Measurements from ENCODE around the gene AFAP1.

DNA sequence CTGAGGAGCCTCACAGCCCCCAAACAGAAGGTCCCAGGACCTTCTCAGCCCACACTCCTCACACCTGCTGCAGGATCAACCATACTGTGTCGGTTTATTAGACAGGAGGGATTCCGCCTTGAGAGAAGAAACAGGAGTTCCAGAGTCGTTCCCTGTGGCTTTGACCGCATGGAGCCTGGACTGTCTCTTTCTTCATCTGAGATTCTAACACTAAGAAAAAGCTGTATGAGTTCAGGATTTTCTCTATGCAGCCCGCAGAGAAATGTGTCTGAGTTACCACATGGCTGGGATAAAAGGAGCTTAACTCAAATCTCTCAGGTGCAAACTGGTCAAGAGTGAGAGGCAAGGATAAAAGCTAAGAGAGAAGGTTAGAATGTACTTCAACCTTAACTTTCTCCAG lies 126.7 kb downstream of the AFAP1 start:
- TF ChIP-seq, protein P1, sequence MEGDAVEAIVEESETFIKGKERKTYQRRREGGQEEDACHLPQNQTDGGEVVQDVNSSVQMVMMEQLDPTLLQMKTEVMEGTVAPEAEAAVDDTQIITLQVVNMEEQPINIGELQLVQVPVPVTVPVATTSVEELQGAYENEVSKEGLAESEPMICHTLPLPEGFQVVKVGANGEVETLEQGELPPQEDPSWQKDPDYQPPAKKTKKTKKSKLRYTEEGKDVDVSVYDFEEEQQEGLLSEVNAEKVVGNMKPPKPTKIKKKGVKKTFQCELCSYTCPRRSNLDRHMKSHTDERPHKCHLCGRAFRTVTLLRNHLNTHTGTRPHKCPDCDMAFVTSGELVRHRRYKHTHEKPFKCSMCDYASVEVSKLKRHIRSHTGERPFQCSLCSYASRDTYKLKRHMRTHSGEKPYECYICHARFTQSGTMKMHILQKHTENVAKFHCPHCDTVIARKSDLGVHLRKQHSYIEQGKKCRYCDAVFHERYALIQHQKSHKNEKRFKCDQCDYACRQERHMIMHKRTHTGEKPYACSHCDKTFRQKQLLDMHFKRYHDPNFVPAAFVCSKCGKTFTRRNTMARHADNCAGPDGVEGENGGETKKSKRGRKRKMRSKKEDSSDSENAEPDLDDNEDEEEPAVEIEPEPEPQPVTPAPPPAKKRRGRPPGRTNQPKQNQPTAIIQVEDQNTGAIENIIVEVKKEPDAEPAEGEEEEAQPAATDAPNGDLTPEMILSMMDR (IDR thresholded peaks at IDR 0.05): no peak
- TF ChIP-seq POLR2AphosphoS5 (IDR thresholded peaks at IDR 0.05) (no peak), EP300 (IDR thresholded peaks at IDR 0.05; ENCODE audit: low read depth) (no peak)

Measured in transverse colon (tissue), 4 donors.